Measurements from ENCODE around the gene MED16.
"Not testable (repeated sequence)": the region's sequence is repeated elsewhere in the genome, so short reads cannot be mapped to it uniquely, and the experiment has no call there.

Gene MED16

GRCh38 chr19:825897-826644, 66.9 kb downstream of the MED16 start:
- no peak for DNase-seq

GRCh38 chr19:824885-825284, 68.1 kb downstream of the MED16 start:
- no peak for DNase-seq

GRCh38 chr19:823565-824121, 69.3 kb downstream of the MED16 start:
- no peak for DNase-seq

DNA sequence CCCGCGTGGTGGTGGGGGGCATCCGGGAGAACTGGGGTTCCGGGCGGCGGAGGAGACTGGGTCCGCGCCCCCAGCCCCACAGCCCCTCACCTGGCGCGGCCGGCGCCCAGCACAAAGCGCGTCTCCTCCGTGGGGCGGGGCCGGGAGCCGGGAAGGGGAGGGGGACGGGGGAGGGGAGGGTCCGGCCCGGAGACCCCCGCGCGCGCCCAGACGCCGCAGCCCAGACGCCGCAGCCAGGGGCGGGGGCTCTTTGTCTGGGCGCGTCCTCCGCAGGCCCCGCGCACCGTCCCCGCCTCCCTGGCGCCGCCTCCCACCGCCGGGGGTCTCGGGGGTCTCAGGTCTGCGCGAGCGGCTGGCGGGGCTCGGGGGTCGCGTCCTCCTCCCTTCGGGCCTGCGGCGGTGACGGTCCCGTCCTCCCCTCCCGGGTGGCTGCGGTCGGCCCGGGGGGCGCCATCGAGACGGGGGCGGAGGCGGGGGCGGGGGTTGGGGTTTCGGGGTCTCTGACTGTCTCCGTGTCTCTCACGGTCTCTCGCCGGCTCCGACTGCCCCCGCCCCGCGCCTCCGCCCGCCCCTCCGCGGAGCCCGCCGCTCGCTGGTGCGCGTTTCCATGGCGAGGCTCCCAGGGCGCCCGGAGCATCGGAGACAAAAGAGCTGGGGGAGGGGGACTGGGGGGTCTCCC, 71.0 kb downstream of the MED16 start, which contains the start of gene PLPPR3:
PLPPR3 (minus strand) TSS at position 131 of the 679 bp plus-strand sequence. CDS start 396 bp downstream, outside the sequence.
- DNase-seq: no peak

- no peak for DNase-seq
Measured at GRCh38 chr19:821231-821824, 71.7 kb downstream of the MED16 start.

DNA sequence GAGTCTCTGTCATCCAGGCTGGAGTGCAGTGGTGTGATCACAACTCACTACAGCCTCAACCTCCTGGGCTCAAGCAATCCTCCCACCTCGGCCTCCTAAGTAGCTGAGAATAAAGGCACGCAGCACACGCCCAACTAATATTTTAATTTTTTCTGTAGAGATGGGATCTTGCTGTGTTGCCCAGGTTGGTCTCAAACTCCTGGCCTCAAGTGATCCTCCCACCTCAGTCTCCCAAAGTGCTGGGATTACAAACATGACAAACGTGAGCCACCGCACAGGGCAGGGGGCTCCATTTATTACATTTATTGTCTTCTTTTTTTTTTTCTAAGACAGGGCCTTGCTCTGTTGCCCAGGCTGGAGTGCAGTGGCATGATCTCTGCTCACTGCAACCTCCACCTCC, 72.8 kb downstream of the MED16 start:
- not testable (repeated sequence) for DNase-seq
